Right lobe of liver (tissue), 6 donors: ENCODE data around the gene TREX2. TPM values are rescaled to one million over a fixed set of nuclear protein-coding genes. Genes with fewer than 3 reads are reported as not detected.

ENCODE experiments used
- ATAC-seq, 4 donors: fragments of 200-7000 bp; cut with Tn5 transposase; one replicate each; pipeline ENCODE4 v1.9.1; 2020; ENCODE audit warnings: mild to moderate bottlenecking in 4 of 4, moderate library complexity in 4 of 4
- DNase-seq, 3 donors: peaks; one replicate each; pipeline ENCODE4 v3.0.0-alpha.2; 2020
- H3K27ac ChIP-seq, 3 donors: fragments of 200-600 bp; one replicate each; pipeline ENCODE4 v1.8.0; 2022
- H3K27me3 ChIP-seq, 2 donors: fragments of 200-600 bp; one replicate each; pipeline ENCODE4 v1.8.0; 2022
- H3K36me3 ChIP-seq, 4 donors: fragments of 200-600 bp; sonication (generic) in 1 of 4; one replicate each; pipeline versions ENCODE4 v1.5.1 to v1.8.0; 2017 to 2022; ENCODE audit warnings: control low read depth in 1 of 4
- H3K4me1 ChIP-seq, 4 donors: fragments of 200-600 bp; sonication (generic) in 1 of 4; one replicate each; pipeline versions ENCODE4 v1.5.1 to v1.8.0; 2017 to 2022; ENCODE audit warnings: control low read depth in 1 of 4
- H3K4me3 ChIP-seq, 3 donors: fragments of 200-600 bp; one replicate each; pipeline ENCODE4 v1.8.0; 2022
- H3K9me3 ChIP-seq, 4 donors: fragments of 200-600 bp; sonication (generic) in 1 of 4; one replicate each; pipeline versions ENCODE4 v1.5.1 to v1.8.0; 2017 to 2022; ENCODE audit warnings: control low read depth in 1 of 4
- POLR2A ChIP-seq: fragments of 450-650 bp; IDR thresholded peaks from one replicate; pipeline ENCODE4 v1.6.1; 2017; ENCODE audit warnings: antibody characterized with exemption, mild to moderate bottlenecking
- WGBS: methylation state at CpG from one replicate; pipeline ENCODE4 v1.1.6; 2018; ENCODE audit warnings: low coverage, low lambda C conversion rate; ENCODE audit not compliant: insufficient coverage; ENCODE audit errors: missing lambda C conversion rate; 5-methylcytosine and 5-hydroxymethylcytosine counted together
- intact Hi-C, 2 donors: fragments of 100-400 bp; cut with DNase I; formaldehyde crosslinking; loops; one replicate each; pipeline versions ENCODE4 v1.11.2 to v1.14.1; 2022
- total RNA-seq, 6 experiments: library from RNA; depleted of rRNA in 2 of 6; stranded (reverse); fragments of >200 nt in 2 of 6; fragmentation: NEBNext Ultra II Directional in 3 of 6; extraction: Animal tissue kit (Norgen Biotek cat#: 25700) in 3 of 6; gene quantifications; one replicate each; pipeline versions ENCODE4 v1.1.0 to v1.2.4, GENCODE V29; 2016 to 2023
- TF ChIP-seq, protein P1 (sequence below), 4 donors: fragments of 200-600 bp in 3 of 4; fragments of 450-650 bp in 1 of 4; IDR thresholded peaks; one replicate each; pipeline versions ENCODE4 v1.5.1 to v1.8.0; 2016 to 2022; ENCODE audit warnings: antibody characterized with exemption in 4 of 4, mild to moderate bottlenecking in 2 of 4
- donor health status: DM: no; HTN: yes; CAD: no.
- donor health status: DM: no; HTN: no; CAD: no.
- donor health status: DM: no; HTN: no; CAD: no.
- donor health status: DM: no; HTN: yes; CAD: no.
- donor health status: DM: no; HTN: yes; CAD: no.

The TREX2 gene
- total RNA-seq, 6 experiments from 2014 or later: 0.18 to 0.46 (median 0.23) TPM; not detected in 2

DNA sequence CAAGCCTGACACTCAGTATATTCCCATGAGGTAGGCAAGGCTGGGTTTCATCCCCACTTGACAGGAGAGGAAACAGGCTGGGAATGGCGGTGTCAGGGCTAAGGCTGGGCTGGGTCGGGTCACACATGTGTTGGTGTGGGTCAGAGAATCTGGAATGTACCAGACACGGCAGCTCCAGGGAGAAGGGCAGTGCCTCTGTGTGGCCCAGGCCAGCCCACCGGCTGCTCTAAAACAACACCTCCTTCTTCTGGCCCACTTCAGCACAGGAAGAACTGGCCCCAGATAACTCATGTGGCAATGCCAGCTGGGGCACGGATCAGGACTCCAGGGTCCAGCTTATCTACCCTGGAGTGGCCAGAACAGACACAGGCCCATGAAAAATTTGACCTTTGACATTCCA, 18.3 kb upstream of the TREX2 start:
- H3K27ac ChIP-seq: no peak overlapping the region
- intact Hi-C loops: loop anchor here in 1 of 2 donors (5.0 kb wide), 1 partner anchor 43 kb away; no protein-coding TSS in a partner anchor

DNA sequence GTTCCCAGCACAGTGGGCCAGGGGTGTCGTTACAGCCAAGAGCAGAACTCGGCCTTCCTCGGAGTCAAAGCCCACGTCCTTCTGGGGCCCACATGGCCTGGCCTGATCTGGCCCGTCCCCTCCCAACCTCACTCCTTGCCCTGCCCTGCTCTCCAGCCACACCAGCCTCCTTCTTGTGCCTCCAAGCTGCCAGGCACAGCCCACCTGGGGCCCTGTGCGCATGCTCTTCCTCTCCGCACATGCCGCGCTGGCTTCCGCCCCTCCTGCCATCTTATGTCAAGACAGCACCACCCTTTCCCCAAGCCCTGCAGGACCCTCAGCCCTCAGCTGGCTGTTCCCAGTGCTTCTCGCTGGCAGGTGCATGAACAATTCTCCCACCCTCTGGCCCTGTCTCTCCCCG, 17.7 kb upstream of the TREX2 start:
- no peak for DNase-seq
- Histone ChIP-seq H3K36me3 (no peaks in the 10 kb centered on the region), H3K4me3 (no peak overlapping the region), H3K27ac (no peak overlapping the region), H3K4me1 (no peaks in the 10 kb centered on the region), H3K27me3 (no peaks in the 10 kb centered on the region), H3K9me3 (no peaks in the 10 kb centered on the region)
- intact Hi-C loops: loop anchor here in 1 of 2 donors (5.0 kb wide), 1 partner anchor 44 kb away; no protein-coding TSS in a partner anchor
- 51% methylated on average over 6 of the region's 12 CpGs for WGBS
- no peak for ATAC-seq
- no peak for TF ChIP-seq POLR2A
- TF ChIP-seq, protein P1, sequence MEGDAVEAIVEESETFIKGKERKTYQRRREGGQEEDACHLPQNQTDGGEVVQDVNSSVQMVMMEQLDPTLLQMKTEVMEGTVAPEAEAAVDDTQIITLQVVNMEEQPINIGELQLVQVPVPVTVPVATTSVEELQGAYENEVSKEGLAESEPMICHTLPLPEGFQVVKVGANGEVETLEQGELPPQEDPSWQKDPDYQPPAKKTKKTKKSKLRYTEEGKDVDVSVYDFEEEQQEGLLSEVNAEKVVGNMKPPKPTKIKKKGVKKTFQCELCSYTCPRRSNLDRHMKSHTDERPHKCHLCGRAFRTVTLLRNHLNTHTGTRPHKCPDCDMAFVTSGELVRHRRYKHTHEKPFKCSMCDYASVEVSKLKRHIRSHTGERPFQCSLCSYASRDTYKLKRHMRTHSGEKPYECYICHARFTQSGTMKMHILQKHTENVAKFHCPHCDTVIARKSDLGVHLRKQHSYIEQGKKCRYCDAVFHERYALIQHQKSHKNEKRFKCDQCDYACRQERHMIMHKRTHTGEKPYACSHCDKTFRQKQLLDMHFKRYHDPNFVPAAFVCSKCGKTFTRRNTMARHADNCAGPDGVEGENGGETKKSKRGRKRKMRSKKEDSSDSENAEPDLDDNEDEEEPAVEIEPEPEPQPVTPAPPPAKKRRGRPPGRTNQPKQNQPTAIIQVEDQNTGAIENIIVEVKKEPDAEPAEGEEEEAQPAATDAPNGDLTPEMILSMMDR (IDR thresholded peaks at IDR 0.05): no peak

More for the DNA sequence above, 18.3 kb upstream of the TREX2 start:
- DNase-seq: no peak
- Histone ChIP-seq H3K4me1 (no peaks in the 10 kb centered on the region), H3K27me3 (no peaks in the 10 kb centered on the region), H3K9me3 (no peaks in the 10 kb centered on the region), H3K4me3 (no peak overlapping the region), H3K36me3 (no peaks in the 10 kb centered on the region)
- no peak for ATAC-seq
- WGBS: no CpG with 5 or more reads among the region's 5 CpGs
- TF ChIP-seq, protein P1 (IDR thresholded peaks at IDR 0.05): no peak
- TF ChIP-seq POLR2A: no peak

DNA sequence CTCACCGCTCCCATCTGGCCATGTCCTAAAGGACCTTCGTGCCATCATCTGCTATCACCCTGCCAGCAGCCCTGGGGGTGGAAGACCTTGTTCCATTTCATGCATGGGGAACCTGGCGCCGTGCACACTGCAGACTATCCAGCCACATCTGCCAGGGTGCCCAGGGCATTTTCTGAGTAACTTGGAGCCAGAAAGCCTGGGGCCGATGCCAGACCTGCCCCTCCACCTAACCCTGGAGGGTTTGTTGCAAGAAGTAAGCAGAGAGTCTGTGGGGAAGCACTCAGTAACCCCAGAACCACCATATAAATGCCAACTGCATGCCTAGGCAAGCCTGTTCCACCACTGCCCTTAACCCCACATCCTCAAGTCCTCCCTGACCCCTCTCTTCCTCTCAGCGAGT, 17.2 kb upstream of the TREX2 start:
- H3K4me1 ChIP-seq: no peaks in the 10 kb centered on the region
- no CpG with 5 or more reads among the region's 6 CpGs for WGBS
- no peak for TF ChIP-seq POLR2A
- TF ChIP-seq, protein P1 (IDR thresholded peaks at IDR 0.05): no peak
- no peaks in the 10 kb centered on the region for H3K36me3 ChIP-seq
- no peak overlapping the region for H3K27ac ChIP-seq
- intact Hi-C loops: loop anchor here in 1 of 2 donors (5.0 kb wide), 1 partner anchor 44 kb away; no protein-coding TSS in a partner anchor
- no peak for DNase-seq
- no peak overlapping the region for H3K4me3 ChIP-seq
- no peak for ATAC-seq
- H3K27me3 ChIP-seq: no peaks in the 10 kb centered on the region
- no peaks in the 10 kb centered on the region for H3K9me3 ChIP-seq

DNA sequence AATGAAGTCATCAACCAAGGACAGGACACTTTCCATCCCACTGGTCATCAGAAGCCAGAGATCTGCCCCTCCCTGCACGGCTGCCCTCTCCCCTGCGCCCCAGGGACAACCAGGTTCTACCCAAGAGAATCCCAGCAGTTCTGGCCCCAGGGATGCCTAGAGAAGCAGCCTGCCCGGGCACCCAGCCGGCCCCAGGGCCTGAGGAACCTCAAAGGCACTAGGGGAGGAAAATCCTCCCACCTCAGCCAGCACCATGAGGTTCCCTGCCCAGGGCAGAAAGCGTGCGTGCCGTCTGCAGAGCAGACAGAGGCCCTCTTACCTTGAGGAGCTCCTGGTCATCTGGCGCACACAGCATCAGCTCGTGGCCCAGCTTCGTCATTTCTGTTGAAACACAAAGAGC, 16.4 kb upstream of the TREX2 start:
- Histone ChIP-seq H3K36me3 (no peaks in the 10 kb centered on the region), H3K4me3 (no peak overlapping the region), H3K27ac (no peak overlapping the region), H3K27me3 (no peaks in the 10 kb centered on the region), H3K9me3 (no peaks in the 10 kb centered on the region), H3K4me1 (no peaks in the 10 kb centered on the region)
- no peak for ATAC-seq
- no peak for TF ChIP-seq POLR2A
- TF ChIP-seq, protein P1 (IDR thresholded peaks at IDR 0.05): no peak
- no peak for DNase-seq
- no CpG with 5 or more reads among the region's 10 CpGs for WGBS
- intact Hi-C loops: loop anchor here in 1 of 2 donors (5.0 kb wide), 1 partner anchor 45 kb away; no protein-coding TSS in a partner anchor
